ENCODE data around the gene CHN1. TPM values are rescaled to one million over a fixed set of nuclear protein-coding genes. Genes with fewer than 3 reads are reported as not detected.

CHN1 gene
- total and polyA plus RNA-seq, 3 donors from 2014 or later: 30.1 to 47.7 (median 42.6) TPM

DNA sequence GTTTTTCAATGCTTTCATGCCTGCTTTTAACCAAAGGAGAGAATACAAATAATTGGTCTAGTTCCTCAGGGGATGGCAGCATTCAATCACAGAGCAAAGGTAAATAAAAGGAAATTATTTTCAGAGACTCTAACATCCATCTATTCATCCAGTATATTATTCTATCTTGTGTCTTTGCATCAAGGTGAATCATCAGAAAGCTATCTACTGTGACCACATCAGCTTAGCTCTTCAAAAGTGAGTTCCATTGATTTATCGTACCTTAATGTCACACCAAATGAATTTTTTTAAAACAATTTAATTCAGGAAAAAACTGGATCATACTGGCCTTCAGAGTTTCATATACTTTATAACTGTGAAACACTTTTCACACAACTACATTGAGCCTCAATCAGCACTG, 66.1 kb downstream of the CHN1 start:
- Histone ChIP-seq H3K27ac (no peak overlapping the region), H3K27me3 (no peaks in the 10 kb centered on the region), H3K4me3 (no peak overlapping the region), H3K36me3 (ENCODE audit: low read depth, missing control alignments) (no peaks in the 10 kb centered on the region), H3K9me3 (no peaks in the 10 kb centered on the region), H3K4me1 (no peaks in the 10 kb centered on the region)
- DNase-seq: no peak
- intact Hi-C loops (cut with DNase I; ENCODE audit: low total_unique reads): no loop called here
- TF ChIP-seq, protein P1, sequence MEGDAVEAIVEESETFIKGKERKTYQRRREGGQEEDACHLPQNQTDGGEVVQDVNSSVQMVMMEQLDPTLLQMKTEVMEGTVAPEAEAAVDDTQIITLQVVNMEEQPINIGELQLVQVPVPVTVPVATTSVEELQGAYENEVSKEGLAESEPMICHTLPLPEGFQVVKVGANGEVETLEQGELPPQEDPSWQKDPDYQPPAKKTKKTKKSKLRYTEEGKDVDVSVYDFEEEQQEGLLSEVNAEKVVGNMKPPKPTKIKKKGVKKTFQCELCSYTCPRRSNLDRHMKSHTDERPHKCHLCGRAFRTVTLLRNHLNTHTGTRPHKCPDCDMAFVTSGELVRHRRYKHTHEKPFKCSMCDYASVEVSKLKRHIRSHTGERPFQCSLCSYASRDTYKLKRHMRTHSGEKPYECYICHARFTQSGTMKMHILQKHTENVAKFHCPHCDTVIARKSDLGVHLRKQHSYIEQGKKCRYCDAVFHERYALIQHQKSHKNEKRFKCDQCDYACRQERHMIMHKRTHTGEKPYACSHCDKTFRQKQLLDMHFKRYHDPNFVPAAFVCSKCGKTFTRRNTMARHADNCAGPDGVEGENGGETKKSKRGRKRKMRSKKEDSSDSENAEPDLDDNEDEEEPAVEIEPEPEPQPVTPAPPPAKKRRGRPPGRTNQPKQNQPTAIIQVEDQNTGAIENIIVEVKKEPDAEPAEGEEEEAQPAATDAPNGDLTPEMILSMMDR (IDR thresholded peaks at IDR 0.05): no peak
- no peak for TF ChIP-seq POLR2A (IDR thresholded peaks at IDR 0.05)
- 89% methylated on average over 1 of the region's 1 CpG for WGBS, 2 donors

DNA sequence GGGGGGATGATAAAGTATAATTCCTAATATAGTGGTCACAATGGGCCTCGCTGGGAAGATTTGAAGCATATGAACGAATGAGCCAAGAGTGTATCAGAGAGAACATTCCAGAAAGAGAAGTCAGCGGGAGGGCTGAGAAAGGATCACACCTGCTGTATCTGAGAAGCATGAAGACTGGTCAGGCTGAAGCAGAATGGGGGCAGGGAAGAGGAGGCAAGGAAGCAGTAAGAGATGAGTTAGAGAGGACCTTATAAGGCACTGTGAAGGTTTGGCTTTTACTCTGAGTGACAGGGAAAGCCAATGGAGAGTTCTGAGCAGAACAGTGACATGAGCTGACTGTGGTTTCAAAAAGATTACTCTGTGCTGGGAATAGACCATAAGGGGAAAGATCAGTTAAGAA, 73.5 kb downstream of the CHN1 start:
- Histone ChIP-seq H3K36me3 (ENCODE audit: low read depth, missing control alignments) (no peaks in the 10 kb centered on the region), H3K27ac (no peak overlapping the region), H3K4me1 (no peaks in the 10 kb centered on the region), H3K27me3 (no peaks in the 10 kb centered on the region), H3K9me3 (no peaks in the 10 kb centered on the region), H3K4me3 (no peak overlapping the region)
- TF ChIP-seq, protein P1 (IDR thresholded peaks at IDR 0.05): no peak
- no peak for TF ChIP-seq POLR2A (IDR thresholded peaks at IDR 0.05)
- 80 to 91% methylated on average over 3 of the region's 3 CpGs for WGBS, 2 donors
- intact Hi-C loops (cut with DNase I; ENCODE audit: low total_unique reads): no loop called here
- DNase-seq: no peak

DNA sequence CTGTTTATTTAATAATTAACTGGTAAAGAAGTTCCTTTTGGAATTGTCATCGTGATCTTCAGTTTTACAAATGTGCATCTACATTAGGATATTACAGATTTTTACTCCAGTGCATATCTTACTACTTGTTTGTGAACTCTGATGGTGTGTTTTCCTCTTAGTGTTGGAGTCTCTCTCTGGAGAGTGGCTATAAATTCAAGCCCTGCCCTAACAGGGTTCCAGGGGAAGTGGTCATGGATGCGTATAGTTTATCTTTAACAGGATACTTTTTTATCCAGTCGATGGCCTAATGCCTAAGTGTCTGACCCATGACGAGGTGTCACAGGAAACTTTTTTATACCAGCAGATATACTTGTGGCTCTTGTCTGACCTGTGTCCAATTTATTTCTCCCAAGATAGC, 75.4 kb downstream of the CHN1 start:
- TF ChIP-seq, protein P1 (IDR thresholded peaks at IDR 0.05): no peak
- TF ChIP-seq POLR2A (IDR thresholded peaks at IDR 0.05): no peak
- Histone ChIP-seq H3K4me1 (no peaks in the 10 kb centered on the region), H3K27me3 (no peaks in the 10 kb centered on the region), H3K9me3 (no peaks in the 10 kb centered on the region), H3K36me3 (ENCODE audit: low read depth, missing control alignments) (no peaks in the 10 kb centered on the region), H3K27ac (no peak overlapping the region), H3K4me3 (no peak overlapping the region)
- intact Hi-C loops (cut with DNase I; ENCODE audit: low total_unique reads): no loop called here
- no peak for DNase-seq
- 78 to 92% methylated on average over 4 of the region's 4 CpGs for WGBS, 2 donors

DNA sequence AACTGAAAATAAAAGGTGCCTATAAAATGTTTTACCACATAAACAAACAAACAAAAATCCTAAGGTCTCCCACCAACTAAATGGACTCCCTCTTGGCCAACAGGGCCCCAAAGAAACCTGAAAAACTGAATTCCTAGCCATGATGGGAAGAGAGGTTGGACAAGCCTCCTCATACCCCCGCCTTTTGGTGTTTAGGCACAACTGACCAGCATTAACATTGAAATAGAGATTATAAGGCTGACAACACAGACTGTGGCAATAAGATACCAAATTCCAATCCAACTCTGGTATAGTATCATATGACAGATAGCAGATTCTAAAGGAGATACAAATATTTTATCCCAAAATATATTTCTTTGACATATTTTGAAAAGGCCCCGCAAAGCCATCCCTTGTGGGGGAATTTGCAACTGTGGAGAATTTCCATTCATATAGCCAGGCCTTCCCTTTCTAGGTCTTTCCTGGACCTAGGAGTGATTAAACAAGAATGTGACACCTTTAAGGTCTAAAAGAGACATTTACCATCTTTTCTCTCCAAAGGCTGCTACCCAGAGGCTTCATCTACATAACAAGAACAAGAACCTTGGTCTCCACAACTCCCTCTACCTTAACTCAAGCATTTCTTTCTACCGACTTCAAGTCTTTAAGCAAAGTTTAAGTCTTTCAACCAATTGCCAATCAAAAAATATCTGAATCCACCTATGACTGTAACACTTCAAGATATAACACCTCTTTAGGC, 80.0 kb downstream of the CHN1 start:
- H3K27ac ChIP-seq: no peak overlapping the region
- WGBS, 2 donors: 85 to 89% methylated on average over 3 of the region's 3 CpGs
- H3K4me3 ChIP-seq: no peak overlapping the region
- DNase-seq: no peak
- H3K4me1 ChIP-seq: no peaks in the 10 kb centered on the region
- no peaks in the 10 kb centered on the region for H3K27me3 ChIP-seq
- H3K36me3 ChIP-seq (ENCODE audit: low read depth, missing control alignments): no peaks in the 10 kb centered on the region
- H3K9me3 ChIP-seq: no peaks in the 10 kb centered on the region
- TF ChIP-seq, protein P1 (IDR thresholded peaks at IDR 0.05): no peak
- TF ChIP-seq POLR2A (IDR thresholded peaks at IDR 0.05): no peak
- intact Hi-C loops (cut with DNase I; ENCODE audit: low total_unique reads): no loop called here

DNA sequence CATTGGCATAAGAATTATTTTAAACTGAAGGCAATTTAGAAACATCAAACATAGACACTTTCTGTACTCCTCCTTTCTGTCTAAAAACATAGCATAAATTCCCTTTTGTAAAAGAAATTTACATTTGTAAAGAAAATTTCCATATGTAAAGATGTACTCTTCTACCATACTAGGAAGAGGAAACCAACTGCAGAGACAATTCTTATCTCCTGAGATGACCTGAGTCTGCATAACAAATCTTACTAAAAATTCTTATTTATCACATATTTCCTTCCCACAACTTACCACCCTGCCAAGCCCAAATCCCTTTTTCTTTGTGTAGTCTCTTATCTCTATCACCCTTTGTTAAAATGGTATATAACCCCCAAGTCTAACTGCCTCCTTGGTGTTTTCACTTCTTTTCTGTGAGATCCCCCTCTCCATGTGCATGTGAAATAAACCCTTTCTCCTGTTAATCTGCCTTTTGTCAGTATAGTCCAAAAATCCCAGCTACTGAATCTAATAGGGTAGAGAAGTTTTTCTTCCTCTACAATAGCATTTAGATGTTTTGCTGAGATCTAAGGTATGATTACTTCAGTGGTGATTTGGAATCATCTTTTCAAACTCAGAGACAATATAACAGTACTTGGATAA, 81.0 kb downstream of the CHN1 start:
- Histone ChIP-seq H3K9me3 (no peaks in the 10 kb centered on the region), H3K27me3 (no peaks in the 10 kb centered on the region), H3K4me1 (no peaks in the 10 kb centered on the region), H3K4me3 (no peak overlapping the region), H3K27ac (no peak overlapping the region), H3K36me3 (ENCODE audit: low read depth, missing control alignments) (no peaks in the 10 kb centered on the region)
- intact Hi-C loops (cut with DNase I; ENCODE audit: low total_unique reads): no loop called here
- DNase-seq: no peak
- no peak for TF ChIP-seq POLR2A (IDR thresholded peaks at IDR 0.05)
- TF ChIP-seq, protein P1 (IDR thresholded peaks at IDR 0.05): no peak

Measured in testis (tissue), 3 donors.